ENCODE results near the gene DPP7.

DPP7 gene

DNA sequence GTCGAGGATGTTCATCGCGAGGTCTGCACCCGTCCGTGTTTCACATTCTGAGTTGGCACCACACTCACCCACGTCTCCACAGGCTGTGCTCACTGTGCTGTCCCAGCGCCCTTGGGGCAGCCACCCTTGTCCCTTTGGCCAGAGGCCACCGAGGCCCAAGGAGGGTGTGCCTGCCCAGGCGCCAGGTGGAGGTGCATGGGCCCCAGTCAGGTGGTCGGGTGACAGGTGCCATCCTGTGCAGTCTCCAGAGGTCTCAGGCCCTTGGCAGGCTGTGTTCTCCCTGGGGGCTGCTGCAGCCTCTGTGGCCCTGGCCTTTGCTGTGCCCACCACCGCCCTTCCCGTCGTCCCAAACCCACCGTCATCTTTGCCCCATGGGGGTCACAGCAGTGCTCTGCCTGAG, 15.3 kb downstream of the DPP7 start:
- no peak overlapping the region for H3K27ac Mint-ChIP-seq
- H3K27me3 Mint-ChIP-seq = no peaks in the 10 kb centered on the region
- peaks cover 18% of the 10 kb centered on the region for H3K4me1 Mint-ChIP-seq
- no peak overlapping the region for H3K4me3 Mint-ChIP-seq
- no peak for ATAC-seq
- peaks cover 12% of the 10 kb centered on the region for H3K36me3 Mint-ChIP-seq (ENCODE audit: low read depth)
- DNase-seq = no peak
- H3K9me3 Mint-ChIP-seq = peaks cover 3% of the 10 kb centered on the region

DNA sequence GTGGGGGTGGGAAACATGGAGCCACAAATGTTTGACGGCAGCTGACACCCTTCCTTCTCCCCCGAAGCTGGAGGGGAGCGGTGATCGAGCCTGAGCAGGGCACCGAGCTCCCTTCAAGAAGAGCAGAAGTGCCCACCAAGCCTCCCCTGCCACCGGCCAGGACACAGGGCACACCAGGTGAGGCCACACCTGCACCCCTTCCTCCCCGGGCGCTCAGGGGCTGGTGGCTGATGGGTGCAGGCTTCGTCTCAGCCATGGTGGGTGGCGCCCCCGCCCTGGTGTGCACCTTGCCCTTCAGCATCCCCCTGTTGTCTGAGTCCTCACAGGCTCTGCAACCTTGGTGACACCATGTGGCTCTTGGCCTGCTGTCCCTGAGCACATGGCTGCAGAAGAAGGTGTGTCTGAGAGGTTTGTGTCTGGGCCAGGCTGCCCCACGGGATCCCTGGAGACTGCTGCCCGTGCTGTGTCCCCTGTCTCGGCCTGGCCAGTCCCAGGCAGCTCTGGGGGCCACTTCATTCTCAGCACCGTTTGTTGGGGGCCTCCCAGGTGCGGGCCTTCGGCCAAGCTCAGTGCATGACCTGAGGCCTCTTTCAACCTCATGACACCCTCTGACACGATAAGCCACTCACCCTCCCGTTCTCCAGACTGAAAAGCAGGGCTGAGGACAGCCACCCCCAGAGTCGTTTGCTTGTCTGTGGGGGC, 16.6 kb downstream of the DPP7 start:
- H3K27me3 Mint-ChIP-seq = no peaks in the 10 kb centered on the region
- H3K36me3 Mint-ChIP-seq (ENCODE audit: low read depth) = peaks cover 13% of the 10 kb centered on the region
- no peaks in the 10 kb centered on the region for H3K9me3 Mint-ChIP-seq
- no peak overlapping the region for H3K27ac Mint-ChIP-seq
- no peak overlapping the region for H3K4me3 Mint-ChIP-seq
- DNase-seq (no peak), ATAC-seq (no peak)
- H3K4me1 Mint-ChIP-seq = peaks cover 19% of the 10 kb centered on the region

DNA sequence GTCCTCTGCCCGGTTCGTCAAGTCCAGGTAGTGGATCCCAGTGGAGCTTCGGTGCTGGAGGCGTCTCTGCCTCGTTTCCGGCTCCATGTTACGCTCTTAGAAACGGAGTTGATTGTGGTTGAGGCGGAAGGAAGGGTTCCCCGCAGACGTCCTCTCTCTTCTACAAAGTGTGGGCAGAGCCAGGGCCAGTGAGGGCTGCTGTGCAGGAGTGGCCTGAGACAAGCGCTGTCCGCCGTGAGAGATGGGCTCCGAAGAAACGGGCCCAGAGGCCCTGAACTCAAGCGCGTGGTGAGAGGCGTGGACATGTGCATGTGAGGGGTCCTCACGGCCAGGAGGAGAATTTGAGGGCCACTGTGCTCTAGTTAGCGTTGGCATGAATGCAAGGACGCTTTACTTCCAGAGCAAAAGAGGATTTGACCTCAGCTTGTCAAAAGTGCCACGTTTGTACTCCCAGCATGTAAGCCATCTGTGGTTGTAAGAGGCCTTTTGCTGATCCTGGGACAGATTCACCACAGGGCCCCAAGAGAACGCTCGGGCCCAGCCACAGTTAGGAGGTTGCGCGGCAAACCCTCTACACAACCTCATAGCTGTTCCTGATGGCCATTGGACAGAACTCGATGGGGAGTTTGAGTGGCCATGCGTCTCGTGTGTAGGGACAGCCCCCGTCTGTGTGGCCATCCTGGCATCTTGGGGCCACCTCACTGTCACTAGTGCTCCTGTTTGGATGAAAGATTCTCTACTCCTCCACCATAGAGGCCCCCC, 17.6 kb downstream of the DPP7 start:
- ATAC-seq = no peak
- H3K4me3 Mint-ChIP-seq = peak overlapping the region; percentile 79

DNA sequence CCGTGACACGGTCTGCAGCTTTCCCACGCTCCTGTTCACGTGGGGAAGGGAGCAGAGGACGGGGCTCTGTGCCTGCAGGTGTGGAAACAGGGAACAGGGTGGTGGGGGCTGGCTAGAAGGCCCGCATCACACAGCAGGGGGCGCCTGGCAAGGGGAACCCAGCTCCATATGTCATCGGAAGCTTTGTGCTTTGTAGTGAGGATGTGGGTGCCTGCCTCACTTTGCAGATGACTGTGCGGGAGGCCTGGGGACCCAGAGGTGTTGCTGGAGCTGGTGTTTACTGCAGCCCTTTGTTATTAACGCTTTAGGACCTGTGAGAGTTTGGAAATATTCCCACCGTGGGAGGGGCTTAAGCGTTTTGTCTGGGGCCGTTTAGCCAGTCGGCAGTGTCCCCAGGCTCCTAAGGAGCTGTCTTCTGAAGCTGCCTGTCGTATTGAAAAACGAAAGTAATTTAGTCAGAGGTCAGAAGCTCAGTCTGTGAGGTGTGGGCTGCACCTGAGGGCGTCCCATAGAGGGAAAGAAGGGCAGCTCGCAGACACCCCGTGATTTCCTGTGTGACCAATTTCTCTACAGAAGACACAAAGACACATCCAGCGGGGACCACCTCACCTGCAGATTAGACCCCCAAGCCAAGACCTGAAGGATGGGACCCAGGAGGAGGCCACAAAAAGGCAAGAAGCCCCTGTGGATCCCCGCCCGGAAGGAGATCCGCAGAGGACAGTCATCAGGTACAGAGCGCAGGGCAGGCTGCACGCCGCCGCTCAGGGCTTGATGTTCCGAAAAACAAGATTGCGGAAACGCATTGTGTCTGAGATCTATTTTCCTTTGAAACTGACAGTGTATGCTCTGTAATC, 18.6 kb downstream of the DPP7 start:
- Mint-ChIP-seq H3K9me3 (no peaks in the 10 kb centered on the region), H3K4me1 (peaks cover 19% of the 10 kb centered on the region), H3K36me3 (ENCODE audit: low read depth) (peaks cover 16% of the 10 kb centered on the region), H3K4me3 (peak overlapping the region; percentile 79), H3K27me3 (no peaks in the 10 kb centered on the region), H3K27ac (peak overlapping the region; percentile 93)
- ATAC-seq = peak; percentile 97
- DNase-seq = peak; percentile 87

More for the DNA sequence above, 17.6 kb downstream of the DPP7 start:
- Mint-ChIP-seq H3K9me3 (no peaks in the 10 kb centered on the region), H3K27ac (no peak overlapping the region), H3K27me3 (no peaks in the 10 kb centered on the region), H3K36me3 (ENCODE audit: low read depth) (peaks cover 16% of the 10 kb centered on the region), H3K4me1 (peaks cover 19% of the 10 kb centered on the region)
- DNase-seq = no peak

DNA sequence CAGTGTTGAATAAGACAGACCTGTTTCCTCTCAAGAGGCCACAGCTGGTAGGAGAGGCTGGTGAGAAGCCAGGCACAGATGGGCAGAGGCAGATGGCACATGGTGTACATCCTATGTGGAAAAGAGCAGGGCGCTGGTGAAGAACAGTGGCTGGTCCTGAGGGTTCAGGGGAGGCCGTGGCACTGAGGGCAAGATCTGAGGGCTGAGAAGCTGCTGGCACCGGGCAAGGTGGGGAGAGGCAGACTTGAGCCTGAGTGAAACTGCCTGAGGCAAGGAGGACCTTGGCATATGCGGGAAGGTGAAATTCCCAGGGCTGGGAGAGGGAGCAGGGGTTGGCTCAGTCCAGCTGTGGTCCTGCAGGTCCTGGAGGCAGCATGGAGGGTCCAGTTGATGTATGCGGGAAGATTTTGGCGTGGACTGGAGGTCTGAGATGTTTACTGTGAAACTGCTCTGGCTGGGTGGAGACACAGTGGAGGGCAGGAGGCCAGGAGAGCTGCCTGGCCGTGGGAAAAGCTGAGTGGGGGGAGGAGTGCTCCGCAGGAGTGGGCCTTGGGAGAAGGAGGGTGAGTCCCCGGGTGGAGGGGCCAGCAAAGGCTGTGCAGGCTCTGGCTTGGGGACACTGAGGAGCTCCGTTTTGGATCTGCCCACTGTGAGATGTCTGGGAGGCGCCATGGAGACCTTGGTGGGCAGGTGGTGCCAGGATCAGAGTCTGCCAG, 25.1 kb downstream of the DPP7 start:
- no peak for ATAC-seq
- H3K27ac Mint-ChIP-seq = no peak overlapping the region

DNA sequence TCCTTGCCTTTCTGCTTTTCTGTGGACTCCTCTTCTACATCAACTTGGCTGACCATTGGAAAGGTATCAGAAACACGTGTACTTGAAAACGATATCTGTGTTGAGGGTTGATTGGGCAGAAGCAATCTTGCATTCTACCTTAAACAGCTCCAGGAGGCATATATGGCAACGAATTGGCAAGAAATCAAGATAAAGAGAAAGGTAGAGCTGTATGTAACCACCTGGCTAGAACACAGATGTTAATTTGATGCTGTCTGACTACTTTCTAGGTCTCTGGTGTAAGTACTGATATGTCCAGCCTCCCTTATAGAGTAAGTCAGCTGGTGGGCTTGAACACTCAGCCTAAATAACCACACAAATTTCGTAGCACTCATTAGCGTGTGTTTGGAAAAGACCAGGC, 26.4 kb downstream of the DPP7 start:
- H3K4me3 Mint-ChIP-seq = peak overlapping the region; percentile 85
- H3K4me1 Mint-ChIP-seq = peaks cover 41% of the 10 kb centered on the region
- peaks cover 6% of the 10 kb centered on the region for H3K36me3 Mint-ChIP-seq (ENCODE audit: low read depth)
- H3K27me3 Mint-ChIP-seq = no peaks in the 10 kb centered on the region
- DNase-seq = no peak
- no peaks in the 10 kb centered on the region for H3K9me3 Mint-ChIP-seq
- ATAC-seq = no peak
- H3K27ac Mint-ChIP-seq = peak overlapping the region; percentile 82

More for the DNA sequence above, 25.1 kb downstream of the DPP7 start:
- no peaks in the 10 kb centered on the region for H3K27me3 Mint-ChIP-seq
- H3K36me3 Mint-ChIP-seq (ENCODE audit: low read depth) = peaks cover 4% of the 10 kb centered on the region
- no peaks in the 10 kb centered on the region for H3K9me3 Mint-ChIP-seq
- H3K4me1 Mint-ChIP-seq = peaks cover 34% of the 10 kb centered on the region
- DNase-seq = no peak
- no peak overlapping the region for H3K4me3 Mint-ChIP-seq

DNA sequence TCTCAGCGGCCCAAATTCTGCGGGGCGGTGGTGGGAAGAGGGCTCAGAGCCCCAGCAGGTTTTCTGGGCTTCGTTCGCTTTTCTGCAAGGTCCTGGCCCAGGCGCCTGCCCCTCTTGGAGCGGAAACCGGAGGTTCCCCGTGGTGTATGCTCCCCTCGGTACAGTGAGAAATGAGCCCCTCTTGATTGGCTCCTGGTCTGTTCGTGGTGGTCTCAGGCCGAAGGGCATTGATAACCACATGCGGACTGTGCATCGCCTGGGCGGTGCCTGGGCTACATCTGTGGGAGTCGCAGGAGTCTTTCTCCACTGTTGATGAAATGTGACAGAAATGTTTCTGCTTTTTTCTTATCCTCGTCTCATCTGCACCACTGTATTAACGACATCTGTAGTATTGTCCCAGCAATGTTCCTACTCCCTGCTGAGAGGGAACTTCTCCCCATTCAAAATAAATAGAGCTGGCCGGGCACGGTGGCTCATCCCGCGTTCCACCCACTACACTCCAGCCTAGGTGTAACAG, 27.1 kb downstream of the DPP7 start:
- Mint-ChIP-seq H3K36me3 (ENCODE audit: low read depth) (peaks cover 2% of the 10 kb centered on the region), H3K27ac (peak overlapping the region; percentile 82), H3K4me1 (peaks cover 45% of the 10 kb centered on the region), H3K9me3 (no peaks in the 10 kb centered on the region), H3K27me3 (no peaks in the 10 kb centered on the region), H3K4me3 (peak overlapping the region; percentile 85)
- ATAC-seq (no peak), DNase-seq (no peak)

DNA sequence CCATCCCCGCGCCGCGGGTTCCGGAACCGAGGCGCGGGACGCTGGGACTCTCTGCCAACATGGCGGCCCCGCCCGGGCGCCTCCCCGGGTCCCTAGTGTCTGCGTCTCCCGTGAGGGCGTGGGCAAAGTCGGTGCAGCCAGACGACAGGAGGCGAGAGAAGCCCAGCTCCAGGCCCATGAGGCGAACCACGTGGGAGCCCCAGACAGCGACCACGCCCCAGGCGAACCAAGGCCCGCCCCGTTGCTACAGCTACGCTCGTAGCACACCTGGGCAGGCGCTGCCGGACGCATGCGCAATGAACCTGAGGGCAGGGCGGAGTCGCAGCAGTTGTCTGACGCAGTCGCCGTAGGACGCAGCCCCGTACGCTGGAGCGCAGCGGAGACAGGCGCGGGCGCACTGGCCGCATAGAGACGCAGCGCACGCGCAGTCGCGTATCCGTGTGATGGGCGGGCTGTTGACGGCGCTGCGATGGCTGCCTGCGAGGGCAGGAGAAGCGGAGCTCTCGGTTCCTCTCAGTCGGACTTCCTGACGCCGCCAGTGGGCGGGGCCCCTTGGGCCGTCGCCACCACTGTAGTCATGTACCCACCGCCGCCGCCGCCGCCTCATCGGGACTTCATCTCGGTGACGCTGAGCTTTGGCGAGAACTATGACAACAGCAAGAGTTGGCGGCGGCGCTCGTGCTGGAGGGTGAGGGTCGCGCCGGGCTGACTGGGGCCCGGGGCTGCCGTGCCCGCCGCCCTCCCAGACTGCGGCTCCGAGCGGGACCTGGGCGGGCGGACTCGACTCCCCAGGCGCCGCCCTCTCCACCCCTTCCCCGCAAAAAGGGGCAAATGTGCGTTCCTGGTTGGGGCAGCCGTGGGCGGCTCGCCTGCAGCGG, 27.8 kb downstream of the DPP7 start, which contains the start of gene MAN1B1:
Gene MAN1B1, plus strand, starts transcription at position 455 of the 878 bp plus-strand sequence. Its CDS starts 15 bp downstream, at position 470.
- H3K9me3 Mint-ChIP-seq = no peaks in the 10 kb centered on the region
- H3K27me3 Mint-ChIP-seq = no peaks in the 10 kb centered on the region
- ATAC-seq = peak; percentile 84
- DNase-seq = peak; percentile 100
- H3K4me3 Mint-ChIP-seq = peak within 1 kb of the TSS; percentile 88
- H3K27ac Mint-ChIP-seq = peak within 1 kb of the TSS; percentile 95
- H3K4me1 Mint-ChIP-seq = peaks cover 45% of the 10 kb centered on the region
- peaks cover 2% of the 10 kb centered on the region for H3K36me3 Mint-ChIP-seq (ENCODE audit: low read depth)

DNA sequence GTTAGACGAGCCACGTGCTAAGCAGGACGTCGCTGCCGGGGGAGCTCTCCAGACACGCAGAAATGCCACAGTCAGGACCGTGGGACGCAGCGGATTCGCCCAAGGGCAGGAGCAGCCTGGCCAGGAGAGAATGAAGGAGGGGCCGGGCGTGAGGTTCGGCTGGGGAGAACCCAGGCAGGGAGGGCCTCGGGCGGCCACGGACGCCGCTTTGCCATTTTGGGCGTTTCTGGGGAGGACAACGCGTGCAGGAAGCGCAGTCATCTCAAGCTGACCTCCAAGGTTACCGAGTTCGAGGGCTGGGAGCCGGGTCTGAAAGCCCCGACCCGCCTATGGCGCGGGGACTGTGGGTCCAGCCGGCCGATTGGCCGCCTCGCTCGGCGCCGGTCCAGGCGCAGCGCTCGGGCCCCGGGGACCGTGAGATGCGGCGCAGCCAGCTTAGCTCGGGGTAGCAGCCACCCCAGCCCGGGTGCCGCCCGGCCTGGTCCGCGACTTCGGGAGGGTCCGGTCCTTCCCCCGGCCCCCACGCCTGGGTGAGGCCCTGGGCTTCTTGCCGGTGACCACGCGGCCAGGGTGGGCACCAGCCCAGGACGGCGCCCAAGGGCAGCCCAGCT, 28.5 kb downstream of the DPP7 start:
- DNase-seq = peak; percentile 52
- ATAC-seq = no peak
- Mint-ChIP-seq H3K27me3 (no peaks in the 10 kb centered on the region), H3K4me3 (peak overlapping the region; percentile 88), H3K4me1 (peaks cover 45% of the 10 kb centered on the region), H3K36me3 (ENCODE audit: low read depth) (peaks cover 2% of the 10 kb centered on the region), H3K27ac (peak overlapping the region; percentile 95), H3K9me3 (no peaks in the 10 kb centered on the region)

DNA sequence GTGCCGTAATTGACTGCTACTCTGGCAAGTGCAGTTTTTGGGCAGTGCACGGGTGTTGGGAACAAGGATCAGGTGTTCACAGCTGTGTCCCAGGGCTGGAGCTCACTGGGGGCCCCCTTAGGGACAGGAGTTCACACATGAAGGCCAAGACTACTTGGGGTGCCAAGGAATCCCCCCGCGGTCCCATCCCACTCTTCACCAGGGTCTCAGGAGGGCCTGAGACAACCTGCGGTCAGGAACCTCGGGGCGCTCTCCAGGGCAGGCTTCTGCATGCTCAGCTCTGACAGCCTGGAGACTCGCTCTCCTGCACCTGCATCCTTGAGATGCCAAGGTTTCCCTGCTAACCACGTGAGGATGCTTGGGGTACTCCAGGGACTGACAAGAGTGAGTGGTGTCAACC, 30.0 kb downstream of the DPP7 start:
- no peaks in the 10 kb centered on the region for H3K27me3 Mint-ChIP-seq
- peaks cover 5% of the 10 kb centered on the region for H3K36me3 Mint-ChIP-seq (ENCODE audit: low read depth)
- H3K4me1 Mint-ChIP-seq = peaks cover 45% of the 10 kb centered on the region
- H3K27ac Mint-ChIP-seq = no peak overlapping the region
- no peak overlapping the region for H3K4me3 Mint-ChIP-seq
- DNase-seq (no peak), ATAC-seq (no peak)
- H3K9me3 Mint-ChIP-seq = no peaks in the 10 kb centered on the region

DNA sequence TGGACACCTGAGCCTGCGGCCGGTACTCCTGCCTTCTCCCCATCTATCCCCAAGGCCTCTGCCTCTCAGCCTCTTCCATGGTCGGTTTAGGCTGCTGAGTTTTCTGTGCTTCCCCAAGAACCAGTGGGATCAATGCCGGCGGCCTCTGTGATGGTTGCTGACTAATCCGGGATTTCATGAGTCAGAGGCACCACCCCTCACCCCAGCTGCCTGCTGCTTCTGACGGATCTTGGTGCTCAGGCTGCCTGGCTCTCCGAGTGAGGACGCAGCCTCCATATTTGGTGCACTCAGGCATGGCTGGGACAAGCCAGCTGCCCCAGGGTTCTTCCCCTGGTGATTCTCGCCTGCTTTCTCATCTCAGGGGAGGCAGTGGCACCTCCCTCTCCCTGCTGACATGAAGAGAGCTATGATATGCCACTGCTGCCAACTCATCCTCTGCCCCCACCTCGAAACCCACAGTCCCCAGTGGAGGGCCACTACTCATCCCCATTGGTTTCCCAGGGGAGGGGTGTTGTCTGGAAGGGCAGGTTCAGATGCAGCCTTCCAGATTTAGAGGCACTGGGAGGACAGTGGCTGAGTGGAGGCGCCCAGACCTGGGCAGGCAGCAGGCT, 31.0 kb downstream of the DPP7 start:
- no peak overlapping the region for H3K27ac Mint-ChIP-seq
- ATAC-seq = peak; percentile 8
- no peaks in the 10 kb centered on the region for H3K27me3 Mint-ChIP-seq
- no peak overlapping the region for H3K4me3 Mint-ChIP-seq
- peak; percentile 49 for DNase-seq
- peaks cover 40% of the 10 kb centered on the region for H3K4me1 Mint-ChIP-seq
- peaks cover 5% of the 10 kb centered on the region for H3K36me3 Mint-ChIP-seq (ENCODE audit: low read depth)
- H3K9me3 Mint-ChIP-seq = no peaks in the 10 kb centered on the region

DNA sequence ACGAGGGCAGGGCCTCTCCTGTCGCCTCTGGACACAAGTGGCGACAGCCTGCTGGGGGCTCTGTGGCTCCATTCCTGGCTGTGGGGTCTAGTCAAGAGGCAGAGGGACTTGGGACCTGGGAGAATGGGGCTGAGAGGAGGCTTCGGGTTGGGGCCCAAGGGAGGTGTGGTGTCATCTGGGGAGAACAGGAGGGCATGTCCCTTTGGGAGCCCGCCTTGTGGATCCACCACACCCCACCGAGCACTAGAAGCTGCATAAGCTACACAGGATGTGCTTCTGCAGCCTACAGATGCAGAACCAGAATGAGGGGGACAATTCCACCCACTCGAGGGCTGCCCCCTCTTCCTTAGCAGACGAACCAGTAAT, 31.6 kb downstream of the DPP7 start:
- ATAC-seq = no peak
- peaks cover 5% of the 10 kb centered on the region for H3K36me3 Mint-ChIP-seq (ENCODE audit: low read depth)
- H3K27me3 Mint-ChIP-seq = no peaks in the 10 kb centered on the region
- H3K27ac Mint-ChIP-seq = no peak overlapping the region
- no peak for DNase-seq
- peaks cover 36% of the 10 kb centered on the region for H3K4me1 Mint-ChIP-seq
- H3K4me3 Mint-ChIP-seq = no peak overlapping the region
- no peaks in the 10 kb centered on the region for H3K9me3 Mint-ChIP-seq
